Panc1 (cell line): ENCODE results near the gene POLE3. TPM values are rescaled to one million over a fixed set of nuclear protein-coding genes. Genes with fewer than 3 reads are reported as not detected.
"Not testable (repeated sequence)": the region's sequence is repeated elsewhere in the genome, so short reads cannot be mapped to it uniquely, and the experiment has no call there.

ENCODE experiments used
- ATAC-seq: fragments of 200-7000 bp; cut with Tn5 transposase; 2 replicates; pipeline ENCODE4 v1.9.1; 2020; ENCODE audit warnings: mild to moderate bottlenecking, moderate library complexity
- BruUV-seq: library from RNA; stranded (reverse); fragments of 400-500 nt; replicated peaks from 2 replicates; lab custom pipeline; 2021; lab: Mats Ljungman, UMichigan
- CTCF ChIA-PET: fragments of 300-600 bp; sonication (Branson Sonifier 250); formaldehyde crosslinking; loops from one replicate; lab custom pipeline; 2022; ENCODE audit warnings: antibody characterized with exemption; lab: Charles Lee
- POLR2A ChIA-PET: fragments of 300-600 bp; sonication (Branson Sonifier 250); formaldehyde crosslinking; loops from one replicate; lab custom pipeline; 2022; ENCODE audit warnings: antibody characterized with exemption; lab: Charles Lee
- DNase-seq: peaks from one replicate; pipeline ENCODE4 v3.0.0-alpha.2; 2010; ENCODE audit warnings: low read depth, low spot score
- H3K27ac ChIP-seq: 2 replicates; pipeline ENCODE4 v1.5.1; 2011; ENCODE audit warnings: mild to moderate bottlenecking, low read length, inconsistent platforms
- H3K27me3 ChIP-seq: fragments of 200-500 bp; sonication (Bioruptor generic); 2 replicates; pipeline ENCODE4 v1.6.0; 2014; ENCODE audit warnings: low read length, inconsistent platforms; ENCODE audit not compliant: control insufficient read depth, insufficient read depth
- H3K36me3 ChIP-seq: fragments of 200-500 bp; sonication (Bioruptor generic); 2 replicates; pipeline ENCODE4 v1.5.1; 2014; ENCODE audit warnings: inconsistent platforms, mild to moderate bottlenecking, low read length, moderate library complexity; ENCODE audit not compliant: control insufficient read depth, insufficient read depth
- H3K4me1 ChIP-seq: 2 replicates; pipeline ENCODE4 v1.5.1; 2011; ENCODE audit warnings: inconsistent platforms, mild to moderate bottlenecking, low read length, moderate library complexity; ENCODE audit not compliant: control insufficient read depth, insufficient read depth
- H3K4me3 ChIP-seq, 2 experiments: 2 replicates each; pipeline ENCODE4 v1.5.1; 2011 to 2012; ENCODE audit warnings: low read depth in 2 of 2, low read length in 2 of 2, mild to moderate bottlenecking in 2 of 2, inconsistent platforms in 1 of 2, moderate library complexity in 1 of 2
- H3K9me3 ChIP-seq: fragments of 200-500 bp; sonication (Bioruptor generic); 2 replicates; pipeline ENCODE4 v1.5.1; 2014; ENCODE audit warnings: low read depth, mild to moderate bottlenecking, inconsistent platforms, low read length, moderate library complexity; ENCODE audit not compliant: control insufficient read depth, insufficient read depth
- CTCF ChIP-seq: fragments of 450-650 bp; IDR thresholded peaks from 2 replicates; pipeline ENCODE4 v1.5.1; 2017; ENCODE audit warnings: mild to moderate bottlenecking
- POLR2AphosphoS5 ChIP-seq: IDR thresholded peaks from 2 replicates; pipeline ENCODE4 v1.6.1; 2012; ENCODE audit warnings: mild to moderate bottlenecking, low read depth, low read length, moderate library complexity
- REST ChIP-seq, 2 experiments: IDR thresholded peaks; 2 replicates each; pipeline ENCODE4 v1.6.1; 2011 to 2012; ENCODE audit warnings: low read depth in 2 of 2, control low read depth in 1 of 2, low read length in 1 of 2, mild to moderate bottlenecking in 1 of 2, moderate library complexity in 1 of 2; ENCODE audit not compliant: insufficient read depth in 1 of 2
- SIN3A ChIP-seq: IDR thresholded peaks from 2 replicates; pipeline ENCODE4 v1.6.1; 2012; ENCODE audit warnings: low read depth, mild to moderate bottlenecking, low read length, moderate library complexity, borderline replicate concordance; ENCODE audit not compliant: insufficient read depth
- TCF7L2 ChIP-seq: IDR thresholded peaks from 2 replicates; pipeline ENCODE4 v1.6.1; 2011; ENCODE audit warnings: mild to moderate bottlenecking, low read depth, low read length, inconsistent platforms
- in situ Hi-C: cut with HindIII; loops from 2 replicates; pipeline ENCODE4 v1.10.0; 2016; ENCODE audit warnings: low sequenced_read_pairs, low pct_unique_long_range_greater_than_20kb
- intact Hi-C: fragments of 100-400 bp; cut with micrococcal nuclease; formaldehyde crosslinking; loops from one replicate; pipeline ENCODE4 v1.10.0; 2022; ENCODE audit not compliant: unreplicated experiment
- total RNA-seq: library from RNA; stranded (reverse); gene quantifications from one replicate; pipeline ENCODE4 v1.2.1, GENCODE V29; 2021; ENCODE audit not compliant: unreplicated experiment

Gene POLE3
- total RNA-seq, 1 experiment from 2014 or later, result 48.5 TPM

- TF ChIP-seq REST (IDR thresholded peaks at IDR 0.05; ENCODE audit: insufficient read depth in 1 of 2, low read depth in 2 of 2, low read length in 1 of 2), result no peak
- no peak for TF ChIP-seq POLR2AphosphoS5
- TF ChIP-seq CTCF, result no peak
- no peak for TF ChIP-seq TCF7L2
- TF ChIP-seq SIN3A, result no peak
- Histone ChIP-seq H3K9me3 (no peaks in the 10 kb centered on the region), H3K27ac (no peak overlapping the region), H3K4me3 (no peak overlapping the region), H3K4me1 (no peaks in the 10 kb centered on the region; the same call in 1 of the 2 replicates), H3K36me3 (no peaks in the 10 kb centered on the region; the same call in 1 of the 2 replicates), H3K27me3 (no peaks in the 10 kb centered on the region)
- BruUV-seq, result no TSS peak
- in situ Hi-C loops (no loop called here), intact Hi-C loops (no loop called here)
- DNase-seq (no peak), ATAC-seq (no peak)
- CTCF ChIA-PET, result no interaction called here
- POLR2A ChIA-PET, result no interaction called here
These were observed 29.6 kb downstream of the POLE3 start for GRCh38 chr9:113380869-113381378.

GRCh38 chr9:113379829-113380210 is 30.7 kb downstream of the POLE3 start:
- intact Hi-C loops, in situ Hi-C loops, H3K27me3 ChIP-seq, DNase-seq, H3K36me3 ChIP-seq, CTCF ChIA-PET, BruUV-seq, POLR2A ChIA-PET, H3K4me3 ChIP-seq, H3K9me3 ChIP-seq, H3K4me1 ChIP-seq, H3K27ac ChIP-seq, ATAC-seq: not testable (repeated sequence)

GRCh38 chr9:113379094-113379828 is 31.2 kb downstream of the POLE3 start:
- H3K9me3 ChIP-seq, POLR2A ChIA-PET, H3K4me1 ChIP-seq, DNase-seq, H3K27me3 ChIP-seq, H3K36me3 ChIP-seq, BruUV-seq, ATAC-seq, in situ Hi-C loops, intact Hi-C loops, H3K27ac ChIP-seq, CTCF ChIA-PET, H3K4me3 ChIP-seq: not testable (repeated sequence)
